H1 (cell line): ENCODE results near the gene MUC5AC. TPM values are rescaled to one million over a fixed set of nuclear protein-coding genes. Genes with fewer than 3 reads are reported as not detected.
"Not testable (repeated sequence)": the region's sequence is repeated elsewhere in the genome, so short reads cannot be mapped to it uniquely, and the experiment has no call there.

Experiments used
- CTCF ChIA-PET: fragments of 300-600 bp; sonication (Branson Sonifier 250); formaldehyde crosslinking; loops from one replicate; lab custom pipeline; 2021; ENCODE audit not compliant: partially characterized antibody; lab: Charles Lee
- POLR2A ChIA-PET: fragments of 300-600 bp; sonication (Branson Sonifier 250); formaldehyde crosslinking; loops from one replicate; lab custom pipeline; 2021; ENCODE audit warnings: inconsistent platforms; ENCODE audit not compliant: partially characterized antibody; lab: Charles Lee
- DNase-seq, 2 experiments: peaks; one replicate each; pipeline versions ENCODE4 v3.0.0 to v3.0.0-alpha.2; 2010 to 2022; ENCODE audit warnings: low spot score in 2 of 2, low read depth in 1 of 2, mixed read lengths in 1 of 2
- FAIRE-seq: peaks from 2 replicates; lab custom pipeline; 2011; peaks lifted over from hg19 to GRCh38; lab: Jason Lieb, UNC
- H2AFZ ChIP-seq: 2 replicates; pipeline ENCODE4 v1.8.1; 2012; ENCODE audit warnings: low read length, inconsistent platforms
- H2AK5ac ChIP-seq: 2 replicates; pipeline ENCODE4 v1.6.1; 2013; ENCODE audit warnings: low read depth, low read length
- H2BK120ac ChIP-seq: replicated peaks from 2 replicates; pipeline ENCODE3; 2013; ENCODE audit warnings: low read depth, low read length, inconsistent platforms
- H2BK12ac ChIP-seq: 2 replicates; pipeline ENCODE4 v1.6.1; 2013; ENCODE audit warnings: low read depth, low read length
- H2BK15ac ChIP-seq: 2 replicates; pipeline ENCODE4 v1.6.1; 2013; ENCODE audit warnings: low read length
- H2BK20ac ChIP-seq: 2 replicates; pipeline ENCODE4 v1.6.1; 2013; ENCODE audit warnings: low read length
- H2BK5ac ChIP-seq: 2 replicates; pipeline ENCODE4 v1.6.1; 2013; ENCODE audit warnings: low read depth, low read length
- H3K14ac ChIP-seq: 2 replicates; pipeline ENCODE4 v1.6.1; 2013; ENCODE audit warnings: inconsistent platforms; ENCODE audit not compliant: insufficient read length
- H3K18ac ChIP-seq: 2 replicates; pipeline ENCODE4 v1.6.1; 2013; ENCODE audit warnings: low read length; ENCODE audit errors: extremely low read depth
- H3K23ac ChIP-seq: 2 replicates; pipeline ENCODE4 v1.6.1; 2013; ENCODE audit warnings: inconsistent platforms; ENCODE audit not compliant: insufficient read length
- H3K23me2 ChIP-seq: 2 replicates; pipeline ENCODE4 v1.6.1; 2013; ENCODE audit warnings: low read depth, low read length
- H3K27ac ChIP-seq: 2 replicates; pipeline ENCODE4 v1.6.1; 2011; ENCODE audit warnings: low read depth, low read length, inconsistent platforms
- H3K27me3 ChIP-seq, 4 experiments: replicated peaks in 1 of 4; 1 replicate in 1 of 4; 2 replicates in 3 of 4; pipeline versions ENCODE4 v1.6.1 to v1.8.1; 2011 to 2013; ENCODE audit warnings: low read length in 3 of 4, mild to moderate bottlenecking in 3 of 4, inconsistent platforms in 2 of 4, mixed read lengths in 2 of 4, moderate library complexity in 1 of 4; ENCODE audit not compliant: control insufficient read depth in 3 of 4, insufficient read depth in 3 of 4; ENCODE audit errors: extremely low read depth in 1 of 4
- H3K36me3 ChIP-seq, 4 experiments: 2 replicates each; pipeline versions ENCODE4 v1.6.1 to v1.8.1; 2011 to 2013; ENCODE audit warnings: mild to moderate bottlenecking in 4 of 4, low read length in 3 of 4, moderate library complexity in 2 of 4, control low read depth in 1 of 4, inconsistent platforms in 1 of 4; ENCODE audit not compliant: insufficient read depth in 4 of 4, control insufficient read depth in 2 of 4
- H3K4ac ChIP-seq: replicated peaks from 2 replicates; pipeline ENCODE3; 2013; ENCODE audit warnings: low read length, low read depth, mixed read lengths, inconsistent platforms; ENCODE audit not compliant: insufficient read length
- H3K4me1 ChIP-seq, 4 experiments: replicated peaks in 1 of 4; 1 replicate in 1 of 4; 2 replicates in 3 of 4; pipeline versions ENCODE4 v1.6.1 to v1.8.1; 2011 to 2013; ENCODE audit warnings: low read length in 3 of 4, inconsistent platforms in 2 of 4, mixed read lengths in 1 of 4; ENCODE audit not compliant: insufficient read depth in 4 of 4, control insufficient read depth in 3 of 4
- H3K4me2 ChIP-seq, 2 experiments: 2 replicates each; pipeline versions ENCODE4 v1.6.1 to v1.8.1; 2011 to 2013; ENCODE audit warnings: low read depth in 2 of 2, low read length in 2 of 2, control low read depth in 1 of 2, inconsistent platforms in 1 of 2, mild to moderate bottlenecking in 1 of 2; ENCODE audit not compliant: insufficient read depth in 1 of 2
- H3K4me3 ChIP-seq, 4 experiments: fragments of 200-600, 300-600 bp in 1 of 4; sonication (generic), shearing (Covaris generic), sonication (Bioruptor Twin) in 1 of 4; 2 replicates each; pipeline versions ENCODE4 v1.5.1 to v1.8.1; 2011 to 2016; ENCODE audit warnings: low read length in 4 of 4, low read depth in 3 of 4, control low read depth in 2 of 4, inconsistent platforms in 2 of 4, mild to moderate bottlenecking in 2 of 4, mixed read lengths in 1 of 4, moderate library complexity in 1 of 4; ENCODE audit not compliant: insufficient read depth in 2 of 4; ENCODE audit errors: extremely low read depth in 1 of 4
- H3K56ac ChIP-seq: replicated peaks from 2 replicates; pipeline ENCODE3; 2013; ENCODE audit warnings: low read depth, mild to moderate bottlenecking, mixed read lengths, low read length, inconsistent platforms; ENCODE audit not compliant: insufficient read length
- H3K79me1 ChIP-seq: 2 replicates; pipeline ENCODE4 v1.6.1; 2013; ENCODE audit warnings: low read depth, low read length, control low read depth
- H3K79me2 ChIP-seq, 2 experiments: 2 replicates each; pipeline versions ENCODE4 v1.6.1 to v1.8.1; 2012 to 2013; ENCODE audit warnings: low read length in 2 of 2, mild to moderate bottlenecking in 2 of 2, inconsistent platforms in 1 of 2; ENCODE audit not compliant: insufficient read depth in 2 of 2, control insufficient read depth in 1 of 2
- H3K9ac ChIP-seq, 4 experiments: replicated peaks in 1 of 4; 1 replicate in 1 of 4; 2 replicates in 3 of 4; pipeline versions ENCODE4 v1.6.1 to v1.8.1; 2011 to 2013; ENCODE audit warnings: low read depth in 3 of 4, low read length in 3 of 4, control low read depth in 2 of 4, mild to moderate bottlenecking in 2 of 4, moderate library complexity in 2 of 4, inconsistent platforms in 1 of 4; ENCODE audit errors: extremely low read depth in 1 of 4
- H3K9me3 ChIP-seq, 2 experiments: 2 replicates each; pipeline versions ENCODE4 v1.6.1 to v1.8.1; 2012 to 2013; ENCODE audit warnings: mild to moderate bottlenecking in 2 of 2, moderate library complexity in 2 of 2, control low read depth in 1 of 2, inconsistent platforms in 1 of 2, low read depth in 1 of 2, low read length in 1 of 2, mixed read lengths in 1 of 2; ENCODE audit not compliant: insufficient read depth in 2 of 2
- H4K20me1 ChIP-seq, 2 experiments: replicated peaks in 1 of 2; 2 replicates each; pipeline versions ENCODE3 to v1.8.1; 2011 to 2013; ENCODE audit warnings: inconsistent platforms in 2 of 2, low read length in 2 of 2, mild to moderate bottlenecking in 1 of 2; ENCODE audit not compliant: insufficient read depth in 2 of 2, control insufficient read depth in 1 of 2
- H4K5ac ChIP-seq: 2 replicates; pipeline ENCODE4 v1.6.1; 2013; ENCODE audit warnings: low read length, low read depth, mixed read lengths, inconsistent platforms; ENCODE audit not compliant: insufficient read length
- H4K8ac ChIP-seq: 2 replicates; pipeline ENCODE4 v1.8.0; 2013; ENCODE audit warnings: mild to moderate bottlenecking, moderate library complexity, low read length, inconsistent platforms; ENCODE audit not compliant: insufficient read depth; ENCODE audit errors: extremely low read depth
- H4K91ac ChIP-seq: replicated peaks from 2 replicates; pipeline ENCODE3; 2013; ENCODE audit warnings: low read length, mixed read lengths, inconsistent platforms; ENCODE audit not compliant: insufficient read length
- WGBS, 2 experiments: shearing (Covaris generic) in 1 of 2; methylation state at CpG; one replicate each; pipeline versions ENCODE4 v1.1.6 to v1.1.7; 2013 to 2015; ENCODE audit warnings: low lambda C conversion rate in 2 of 2, mixed read lengths in 2 of 2, inconsistent platforms in 1 of 2, low coverage in 1 of 2, missing lambda C conversion rate in 1 of 2; ENCODE audit not compliant: insufficient replicate concordance in 2 of 2, insufficient coverage in 1 of 2, insufficient read length in 1 of 2; ENCODE audit errors: extremely low coverage in 1 of 2, missing lambda C conversion rate in 1 of 2; 5-methylcytosine and 5-hydroxymethylcytosine counted together
- polyA plus RNA-seq, 7 experiments: library from polyadenylated mRNA; depleted of rRNA in 3 of 7; stranded (reverse) in 5 of 7; unstranded in 2 of 7; fragments of >200 nt in 5 of 7; fragments of 200-250 nt in 2 of 7; gene quantifications; 1 replicate in 5 of 7; 2 replicates in 1 of 7; 4 replicates in 1 of 7; pipeline versions ENCODE4 v1.2.1 to v1.2.3, GENCODE V29; 2011 to 2013; ENCODE audit warnings: missing spikeins in 2 of 7, mixed read lengths in 2 of 7
- total RNA-seq: library from RNA; stranded (reverse); fragmentation: NEBNext Ultra II Directional; extraction: Animal tissue kit (Norgen Biotek cat#: 25700); gene quantifications from 2 replicates; pipeline ENCODE4 v1.2.1, GENCODE V29; 2021

Gene MUC5AC
- total and polyA plus RNA-seq, 2 of the 8 experiments (the other 6 are each of a cell fraction or from before 2014, with no cell fraction given), result not detected

DNA sequence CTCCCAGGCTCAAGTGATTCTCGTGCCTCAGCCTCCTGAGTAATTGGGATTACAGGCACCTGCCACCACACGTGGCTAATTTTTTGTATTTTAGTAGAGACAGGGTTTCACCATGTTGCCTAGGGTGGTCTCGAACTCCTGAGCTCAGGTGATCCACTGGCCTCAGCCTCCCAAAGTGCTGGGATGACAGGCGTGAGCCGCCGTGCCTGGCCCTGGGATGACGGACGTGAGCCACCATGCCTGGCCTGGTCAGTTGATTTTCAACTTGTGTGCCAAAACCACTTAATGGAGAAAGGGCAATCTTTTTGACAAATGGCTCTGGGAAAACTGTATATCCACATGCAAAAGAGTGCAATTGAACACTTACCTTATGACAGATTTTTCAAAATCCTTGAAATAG lies 58.1 kb downstream of the MUC5AC start:
- H3K9me3 ChIP-seq, FAIRE-seq, H2BK12ac ChIP-seq, H3K14ac ChIP-seq, H3K18ac ChIP-seq, H3K9ac ChIP-seq, POLR2A ChIA-PET, H3K36me3 ChIP-seq, H2BK15ac ChIP-seq, H4K91ac ChIP-seq, H3K4me1 ChIP-seq, H3K79me1 ChIP-seq, H3K79me2 ChIP-seq, H3K27me3 ChIP-seq, H2BK5ac ChIP-seq, H3K27ac ChIP-seq, H3K23ac ChIP-seq, H3K4ac ChIP-seq, H4K20me1 ChIP-seq, H4K8ac ChIP-seq, H2BK120ac ChIP-seq, H2AK5ac ChIP-seq, H3K23me2 ChIP-seq, H4K5ac ChIP-seq, H3K56ac ChIP-seq, H2AFZ ChIP-seq, DNase-seq, H2BK20ac ChIP-seq, H3K4me3 ChIP-seq, H3K4me2 ChIP-seq: not testable (repeated sequence)
- CTCF ChIA-PET, result interaction anchor here (0.8 kb wide), 1 partner anchor 9 kb away, joined by 3 read pairs; no protein-coding TSS in a partner anchor
- WGBS, 2 experiments, result 84% methylated on average over 8 of the region's 8 CpGs; no CpG with 5 or more reads in 1 of the 2 experiments
